Mesendoderm (in vitro differentiated cells): ENCODE measurements around the gene AKAP11.

ENCODE experiments used
- DNase-seq: peaks from one replicate; pipeline ENCODE4 v3.0.0; 2013
- H2AK5ac ChIP-seq: 2 replicates; pipeline ENCODE4 v1.6.1; 2013; ENCODE audit warnings: low read length, inconsistent platforms
- H2BK120ac ChIP-seq: 2 replicates; pipeline ENCODE4 v1.6.1; 2013; ENCODE audit warnings: low read depth, mild to moderate bottlenecking, low read length, moderate library complexity, mixed read lengths
- H2BK15ac ChIP-seq: replicated peaks from 2 replicates; pipeline ENCODE4 v1.6.1; 2013; ENCODE audit warnings: low read depth, mild to moderate bottlenecking, moderate library complexity
- H2BK5ac ChIP-seq: 2 replicates; pipeline ENCODE4 v1.6.1; 2013; ENCODE audit warnings: low read length, inconsistent platforms
- H3K18ac ChIP-seq: 2 replicates; pipeline ENCODE4 v1.6.1; 2013; ENCODE audit warnings: mild to moderate bottlenecking, low read length, mixed read lengths
- H3K23ac ChIP-seq: one replicate; pipeline ENCODE4 v1.6.1; 2013; ENCODE audit warnings: low read length
- H3K27ac ChIP-seq: 2 replicates; pipeline ENCODE4 v1.5.1; 2013; ENCODE audit warnings: low read depth, mild to moderate bottlenecking, inconsistent platforms, low read length, moderate library complexity
- H3K27me3 ChIP-seq: 2 replicates; pipeline ENCODE4 v1.6.1; 2013; ENCODE audit warnings: low read length, control low read depth, mild to moderate bottlenecking, inconsistent platforms; ENCODE audit not compliant: insufficient read depth, poor library complexity
- H3K36me3 ChIP-seq: 2 replicates; pipeline ENCODE4 v1.6.1; 2013; ENCODE audit warnings: low read length, inconsistent platforms; ENCODE audit not compliant: control insufficient read depth, insufficient read depth
- H3K4ac ChIP-seq: one replicate; pipeline ENCODE4 v1.6.1; 2013; ENCODE audit warnings: low read depth, mild to moderate bottlenecking, low read length, moderate library complexity
- H3K4me1 ChIP-seq: 2 replicates; pipeline ENCODE4 v1.6.1; 2013; ENCODE audit warnings: low read depth, low read length, inconsistent platforms; ENCODE audit not compliant: control insufficient read depth
- H3K4me2 ChIP-seq: 2 replicates; pipeline ENCODE4 v1.6.1; 2013; ENCODE audit warnings: low read length
- H3K4me3 ChIP-seq: 2 replicates; pipeline ENCODE4 v1.5.1; 2013; ENCODE audit warnings: mild to moderate bottlenecking, low read length
- H3K56ac ChIP-seq: one replicate; pipeline ENCODE4 v1.6.1; 2013; ENCODE audit warnings: low read length
- H3K79me1 ChIP-seq: 2 replicates; pipeline ENCODE4 v1.6.1; 2013; ENCODE audit warnings: low read length, inconsistent platforms
- H3K79me2 ChIP-seq: 2 replicates; pipeline ENCODE4 v1.6.1; 2013; ENCODE audit warnings: mild to moderate bottlenecking, low read length; ENCODE audit not compliant: control insufficient read depth, insufficient read depth
- H3K9ac ChIP-seq: 2 replicates; pipeline ENCODE4 v1.6.1; 2013; ENCODE audit warnings: low read length, inconsistent platforms
- H4K5ac ChIP-seq: one replicate; pipeline ENCODE4 v1.6.1; 2013; ENCODE audit warnings: low read length
- H4K8ac ChIP-seq: one replicate; pipeline ENCODE4 v1.6.1; 2013; ENCODE audit warnings: low read depth, mild to moderate bottlenecking, control low read depth, low read length, moderate library complexity
- WGBS: extraction: QIAGEN DNeasy Blood & Tissue Kit; methylation state at CpG from one replicate; pipeline ENCODE4 v1.1.7; 2013; ENCODE audit warnings: low lambda C conversion rate, missing lambda C conversion rate; ENCODE audit not compliant: insufficient coverage; ENCODE audit errors: extremely low coverage; 5-methylcytosine and 5-hydroxymethylcytosine counted together

The AKAP11 gene

GRCh38 chr13:42229287-42229686 lies 42.7 kb upstream of the AKAP11 start:
- no peaks in the 10 kb centered on the region for H3K4me1 ChIP-seq
- H3K9ac ChIP-seq, result no peak overlapping the region
- DNase-seq, result no peak
- no peak overlapping the region for H3K4me3 ChIP-seq
- no peaks in the 10 kb centered on the region for H3K79me1 ChIP-seq
- H4K8ac ChIP-seq, result no peak overlapping the region
- H3K27ac ChIP-seq, result no peak overlapping the region
- no peak overlapping the region for H3K4me2 ChIP-seq
- no peak overlapping the region for H2AK5ac ChIP-seq
- no peak overlapping the region for H3K18ac ChIP-seq
- no peak overlapping the region for H4K5ac ChIP-seq
- no peaks in the 10 kb centered on the region for H3K27me3 ChIP-seq
- H3K79me2 ChIP-seq, result no peaks in the 10 kb centered on the region
- no peaks in the 10 kb centered on the region for H3K36me3 ChIP-seq
- H3K23ac ChIP-seq, result no peak overlapping the region
- no peak overlapping the region for H2BK5ac ChIP-seq
- H2BK120ac ChIP-seq, result no peak overlapping the region
- WGBS, result no CpG with 5 or more reads among the region's 3 CpGs
- H3K4ac ChIP-seq, result no peak overlapping the region
- H2BK15ac ChIP-seq, result no peak overlapping the region
- no peak overlapping the region for H3K56ac ChIP-seq

DNA sequence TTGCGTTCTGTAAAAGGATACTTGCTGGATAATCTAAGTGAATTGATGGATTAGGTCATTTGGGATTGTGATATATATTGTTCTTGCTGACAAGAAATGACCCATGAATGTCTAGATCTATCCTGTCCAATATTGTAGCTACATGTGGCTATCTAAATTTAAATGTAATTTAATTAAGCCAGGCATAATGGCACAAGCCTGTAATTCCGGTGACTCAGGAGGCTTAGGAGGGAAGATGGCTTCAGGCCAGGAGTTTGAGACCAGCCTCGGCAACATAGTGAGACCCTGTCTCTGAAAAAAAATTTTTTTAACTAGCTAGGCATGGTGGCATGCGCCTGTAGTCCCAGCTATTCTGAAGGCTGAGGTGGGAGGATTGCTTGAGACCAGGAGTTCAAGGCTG lies 39.3 kb upstream of the AKAP11 start:
- H3K56ac ChIP-seq, result no peak overlapping the region
- no peaks in the 10 kb centered on the region for H3K36me3 ChIP-seq
- no peak overlapping the region for H3K27ac ChIP-seq
- no peak overlapping the region for H2BK5ac ChIP-seq
- no peaks in the 10 kb centered on the region for H3K79me1 ChIP-seq
- no peak overlapping the region for H3K4ac ChIP-seq
- no CpG with 5 or more reads among the region's 4 CpGs for WGBS
- H4K8ac ChIP-seq, result no peak overlapping the region
- no peak overlapping the region for H2BK120ac ChIP-seq
- H3K4me1 ChIP-seq, result no peaks in the 10 kb centered on the region
- no peak overlapping the region for H3K9ac ChIP-seq
- H2AK5ac ChIP-seq, result no peak overlapping the region
- H3K4me2 ChIP-seq, result no peak overlapping the region
- H3K27me3 ChIP-seq, result no peaks in the 10 kb centered on the region
- no peak for DNase-seq
- H3K23ac ChIP-seq, result no peak overlapping the region
- H3K79me2 ChIP-seq, result no peaks in the 10 kb centered on the region
- H2BK15ac ChIP-seq, result no peak overlapping the region
- no peak overlapping the region for H3K18ac ChIP-seq
- H3K4me3 ChIP-seq, result no peak overlapping the region
- no peak overlapping the region for H4K5ac ChIP-seq

DNA sequence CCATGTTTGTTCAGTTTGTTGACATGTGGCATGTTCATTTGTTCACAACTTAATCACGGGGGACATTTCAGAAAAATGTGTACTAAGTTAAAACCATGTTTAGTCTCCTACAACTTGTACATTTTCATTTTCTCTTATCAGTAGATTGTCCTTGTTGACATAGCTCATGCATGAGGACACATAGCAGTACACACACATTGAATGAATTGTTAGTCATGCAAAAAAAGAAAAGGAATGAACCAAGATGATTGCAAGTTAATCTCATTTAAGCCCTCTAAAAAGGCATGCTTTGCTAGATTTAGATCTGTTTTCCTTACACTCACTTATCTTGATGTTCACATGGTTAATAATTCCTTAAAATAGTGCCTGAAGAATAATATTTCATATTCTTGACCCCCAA lies 38.2 kb upstream of the AKAP11 start:
- Histone ChIP-seq H3K18ac (no peak overlapping the region), H3K4me2 (no peak overlapping the region), H3K27ac (no peak overlapping the region), H3K79me1 (no peaks in the 10 kb centered on the region), H3K23ac (no peak overlapping the region), H3K56ac (no peak overlapping the region), H3K79me2 (no peaks in the 10 kb centered on the region), H4K5ac (no peak overlapping the region), H2BK15ac (no peak overlapping the region), H3K4me1 (no peaks in the 10 kb centered on the region), H3K9ac (no peak overlapping the region), H2BK5ac (no peak overlapping the region), H3K4ac (no peak overlapping the region), H2AK5ac (no peak overlapping the region), H3K36me3 (no peaks in the 10 kb centered on the region), H3K27me3 (no peaks in the 10 kb centered on the region), H2BK120ac (no peak overlapping the region), H3K4me3 (no peak overlapping the region), H4K8ac (no peak overlapping the region)
- no CpG with 5 or more reads among the region's 1 CpG for WGBS
- no peak for DNase-seq

DNA sequence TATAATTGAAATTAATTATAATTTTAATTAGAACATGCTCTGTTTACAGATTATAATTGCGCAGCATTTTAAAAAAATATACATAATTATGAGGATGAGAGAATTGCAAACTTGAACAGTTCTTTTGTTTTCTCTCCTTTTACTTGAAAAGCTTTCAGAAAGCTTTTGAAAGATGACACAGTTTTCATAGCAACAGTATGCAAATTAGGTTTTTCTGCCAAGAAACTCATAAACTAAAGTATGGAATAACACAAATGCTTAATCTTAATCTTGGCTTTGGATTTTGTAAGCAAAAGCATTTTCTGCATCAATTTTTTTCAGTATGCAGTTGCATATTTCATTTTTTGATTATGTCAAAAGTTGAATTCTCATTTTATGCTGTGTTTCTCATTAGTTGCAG lies 32.8 kb upstream of the AKAP11 start:
- Histone ChIP-seq H4K8ac (no peak overlapping the region), H3K4me1 (no peaks in the 10 kb centered on the region), H3K27me3 (no peaks in the 10 kb centered on the region), H3K18ac (no peak overlapping the region), H2BK15ac (no peak overlapping the region), H2BK120ac (no peak overlapping the region), H3K4me3 (no peak overlapping the region), H4K5ac (no peak overlapping the region), H3K23ac (no peak overlapping the region), H3K79me1 (no peaks in the 10 kb centered on the region), H2BK5ac (no peak overlapping the region), H3K56ac (no peak overlapping the region), H3K27ac (no peak overlapping the region), H2AK5ac (no peak overlapping the region), H3K4me2 (no peak overlapping the region), H3K4ac (no peak overlapping the region), H3K79me2 (no peaks in the 10 kb centered on the region), H3K9ac (no peak overlapping the region), H3K36me3 (no peaks in the 10 kb centered on the region)
- DNase-seq, result no peak
- no CpG with 5 or more reads among the region's 1 CpG for WGBS

DNA sequence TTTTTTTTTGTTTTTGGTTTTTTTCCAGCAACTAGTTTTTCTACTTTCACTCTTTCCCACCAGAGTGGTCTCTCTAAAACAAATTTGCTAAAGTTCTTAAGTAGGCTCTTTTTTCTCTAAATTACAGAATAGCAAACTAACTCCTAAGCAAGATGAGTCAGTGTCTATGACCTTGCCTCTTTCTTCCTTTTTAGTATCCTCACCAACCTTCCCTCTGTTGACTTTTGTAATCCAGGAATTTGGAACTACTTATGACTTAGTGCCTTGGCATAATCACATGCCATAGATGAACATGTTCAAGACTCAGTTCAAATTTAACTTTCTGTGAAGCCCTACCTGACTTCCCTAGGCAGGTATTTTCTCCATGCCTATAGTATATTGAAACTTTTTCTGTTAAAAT lies 32.3 kb upstream of the AKAP11 start:
- H3K4ac ChIP-seq, result no peak overlapping the region
- H3K79me2 ChIP-seq, result no peaks in the 10 kb centered on the region
- peak; percentile 5 for DNase-seq
- H3K4me3 ChIP-seq, result no peak overlapping the region
- no peak overlapping the region for H3K23ac ChIP-seq
- no peak overlapping the region for H4K8ac ChIP-seq
- no peaks in the 10 kb centered on the region for H3K79me1 ChIP-seq
- no peak overlapping the region for H2BK5ac ChIP-seq
- H3K18ac ChIP-seq, result no peak overlapping the region
- no peak overlapping the region for H3K9ac ChIP-seq
- no peaks in the 10 kb centered on the region for H3K36me3 ChIP-seq
- no peaks in the 10 kb centered on the region for H3K27me3 ChIP-seq
- no peak overlapping the region for H4K5ac ChIP-seq
- no peak overlapping the region for H2BK120ac ChIP-seq
- no peak overlapping the region for H2BK15ac ChIP-seq
- H3K4me2 ChIP-seq, result no peak overlapping the region
- H3K27ac ChIP-seq, result no peak overlapping the region
- no peak overlapping the region for H2AK5ac ChIP-seq
- H3K56ac ChIP-seq, result no peak overlapping the region
- no peaks in the 10 kb centered on the region for H3K4me1 ChIP-seq

- Histone ChIP-seq H3K27me3 (no peaks in the 10 kb centered on the region), H3K4me1 (no peaks in the 10 kb centered on the region)
Observed at GRCh38 chr13:42246541-42246940, 25.4 kb upstream of the AKAP11 start.

More at GRCh38 chr13:42246541-42246940, 25.4 kb upstream of the AKAP11 start:
- Histone ChIP-seq H3K4me2 (no peak overlapping the region), H3K56ac (no peak overlapping the region), H2BK15ac (no peak overlapping the region), H3K36me3 (no peaks in the 10 kb centered on the region), H3K18ac (no peak overlapping the region), H3K27ac (no peak overlapping the region), H3K23ac (no peak overlapping the region), H2BK120ac (no peak overlapping the region), H3K4me3 (no peak overlapping the region), H3K79me2 (no peaks in the 10 kb centered on the region), H4K5ac (no peak overlapping the region), H4K8ac (no peak overlapping the region), H2BK5ac (no peak overlapping the region), H3K79me1 (no peaks in the 10 kb centered on the region), H2AK5ac (no peak overlapping the region), H3K4ac (no peak overlapping the region), H3K9ac (no peak overlapping the region)
- no CpG with 5 or more reads among the region's 8 CpGs for WGBS
- no peak for DNase-seq
